Measurements from ENCODE around the gene UNKL. TPM values are rescaled to one million over a fixed set of nuclear protein-coding genes. Genes with fewer than 3 reads are reported as not detected.
A peak's percentile ranks its signal among the peaks of the same experiment; 100 is the strongest.

UNKL gene
- total RNA-seq, 1 experiment from 2014 or later: 12.4 TPM

- peak; percentile 70 for DNase-seq (ENCODE audit: low spot score)
Observed at GRCh38 chr16:1351582-1352362, 62.7 kb downstream of the UNKL start, which contains the start of the genes GNPTG and TSR3. TSS of gene GNPTG (plus strand) at chr16:1351931. CDS start at chr16:1351966, 35 bp downstream. TSS of gene TSR3 (minus strand) at chr16:1351878. CDS start at chr16:1351804, 74 bp downstream.

- no peak for DNase-seq (ENCODE audit: low spot score)
Observed at GRCh38 chr16:1351215-1351581, 63.3 kb downstream of the UNKL start.

GRCh38 chr16:1350691-1351090, 63.8 kb downstream of the UNKL start:
- no peak for DNase-seq (ENCODE audit: low spot score)

- DNase-seq (ENCODE audit: low spot score): no peak
Observed at GRCh38 chr16:1349951-1350350, 64.6 kb downstream of the UNKL start.

GRCh38 chr16:1349351-1349750, 65.2 kb downstream of the UNKL start:
- no peak for DNase-seq (ENCODE audit: low spot score)

- DNase-seq (ENCODE audit: low spot score): no peak
Observed at GRCh38 chr16:1348926-1349325, 65.6 kb downstream of the UNKL start.

- no peak for DNase-seq (ENCODE audit: low spot score)
Observed at GRCh38 chr16:1348441-1348840, 66.1 kb downstream of the UNKL start.

GRCh38 chr16:1347962-1348361, 66.5 kb downstream of the UNKL start:
- no peak for DNase-seq (ENCODE audit: low spot score)

GRCh38 chr16:1347286-1347855, 67.1 kb downstream of the UNKL start:
- no peak for DNase-seq (ENCODE audit: low spot score)

GRCh38 chr16:1346422-1347285, 67.8 kb downstream of the UNKL start:
- no peak for DNase-seq (ENCODE audit: low spot score)

DNA sequence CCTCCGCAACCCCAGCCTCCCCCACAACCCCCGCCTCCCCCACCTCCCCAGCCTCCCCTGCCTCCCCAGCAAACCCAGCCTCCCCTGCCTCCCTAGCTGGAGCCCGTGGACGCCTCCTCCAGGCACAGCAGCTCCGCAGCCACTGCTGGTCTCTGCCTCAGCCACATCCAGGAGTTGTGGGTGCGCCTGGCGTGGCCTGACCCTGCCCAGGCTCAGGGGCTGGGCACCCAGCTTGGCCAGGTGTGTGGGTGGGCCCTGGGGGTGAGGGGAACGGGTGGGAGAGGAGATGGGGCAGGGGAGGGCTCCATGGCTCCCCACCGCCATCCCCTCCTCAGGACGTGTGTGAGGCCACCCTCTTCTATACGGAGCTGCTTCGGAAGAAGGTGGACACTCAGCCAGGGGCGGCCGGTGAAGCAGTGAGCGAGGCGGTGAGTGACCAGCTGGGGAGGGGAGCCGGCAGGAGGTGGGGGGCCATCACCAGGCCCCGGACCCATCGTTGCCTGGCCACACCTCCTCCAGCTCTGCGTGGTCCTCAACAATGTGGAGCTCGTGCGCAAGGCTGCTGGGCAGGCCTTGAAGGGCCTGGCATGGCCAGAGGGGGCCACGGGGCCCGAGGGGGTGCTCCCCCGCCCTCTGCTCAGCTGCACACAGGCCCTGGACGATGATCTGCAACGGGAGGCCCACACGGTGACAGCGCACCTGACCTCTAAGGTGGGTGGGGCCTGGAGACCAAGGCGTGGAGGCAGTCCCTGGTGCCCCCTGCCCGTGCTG, 68.7 kb downstream of the UNKL start:
- no peak for DNase-seq (ENCODE audit: low spot score)

DNA sequence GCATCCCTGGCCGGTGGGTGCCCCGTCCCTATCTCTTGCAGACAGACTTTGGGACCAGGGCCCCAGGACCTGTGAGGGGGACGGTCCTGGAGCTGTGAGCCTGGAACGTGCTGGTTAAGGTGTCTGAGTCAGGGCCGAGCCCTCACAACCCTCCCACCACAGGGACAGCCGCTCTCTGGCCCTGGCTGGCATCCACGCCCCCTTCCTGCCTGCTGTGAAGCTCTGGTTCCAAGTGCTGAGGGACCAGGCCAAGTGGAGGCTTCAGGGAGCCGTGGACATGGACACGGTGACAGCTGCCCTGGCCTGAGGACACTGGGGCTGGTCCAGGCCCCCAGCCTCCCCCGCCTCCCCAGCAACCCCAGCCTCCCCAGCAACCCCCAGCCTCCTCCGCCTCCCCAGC, 69.4 kb downstream of the UNKL start:
- no peak for DNase-seq (ENCODE audit: low spot score)

GRCh38 chr16:1344499-1344898, 70.0 kb downstream of the UNKL start:
- DNase-seq (ENCODE audit: low spot score): no peak

DNA sequence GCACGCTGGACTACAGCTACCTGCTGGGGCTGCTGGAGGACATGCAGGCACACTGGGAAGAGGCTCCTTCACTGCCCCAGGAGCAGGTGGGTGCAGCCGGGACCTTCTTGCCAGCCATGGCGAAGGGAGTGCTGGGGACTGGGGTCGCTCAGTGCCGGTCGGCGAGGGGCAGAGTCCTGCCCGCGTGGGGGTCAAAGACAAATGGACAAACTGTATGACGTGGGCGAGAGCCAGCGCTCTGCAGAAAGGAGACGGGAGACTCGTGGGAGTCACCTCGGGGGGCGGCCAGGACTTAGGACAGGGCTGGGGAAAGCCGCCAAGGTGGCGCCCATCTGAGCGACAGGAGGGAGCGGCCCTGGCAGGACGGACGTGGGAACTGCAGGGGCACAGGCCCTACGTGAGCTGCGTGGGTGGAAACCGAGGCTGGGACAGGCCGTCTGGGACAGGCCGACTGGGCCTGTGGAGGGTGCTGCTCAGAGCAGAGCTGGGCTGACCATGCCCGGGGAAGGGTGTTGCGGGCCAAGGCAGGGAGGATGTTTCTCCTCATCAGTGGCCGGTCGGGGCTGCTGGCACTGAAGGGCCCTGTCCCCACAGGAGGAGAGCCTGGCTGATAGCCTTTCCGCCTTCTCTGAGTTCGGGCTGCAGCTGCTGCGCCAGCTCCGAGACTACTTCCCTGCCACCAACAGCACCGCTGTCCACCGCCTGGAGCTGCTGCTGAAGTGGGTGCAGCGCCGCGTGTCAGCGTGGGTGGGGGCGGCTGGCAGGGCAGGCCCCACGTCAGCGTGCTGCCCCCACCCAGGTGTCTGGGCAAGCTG, 70.9 kb downstream of the UNKL start:
- DNase-seq (ENCODE audit: low spot score): no peak

DNA sequence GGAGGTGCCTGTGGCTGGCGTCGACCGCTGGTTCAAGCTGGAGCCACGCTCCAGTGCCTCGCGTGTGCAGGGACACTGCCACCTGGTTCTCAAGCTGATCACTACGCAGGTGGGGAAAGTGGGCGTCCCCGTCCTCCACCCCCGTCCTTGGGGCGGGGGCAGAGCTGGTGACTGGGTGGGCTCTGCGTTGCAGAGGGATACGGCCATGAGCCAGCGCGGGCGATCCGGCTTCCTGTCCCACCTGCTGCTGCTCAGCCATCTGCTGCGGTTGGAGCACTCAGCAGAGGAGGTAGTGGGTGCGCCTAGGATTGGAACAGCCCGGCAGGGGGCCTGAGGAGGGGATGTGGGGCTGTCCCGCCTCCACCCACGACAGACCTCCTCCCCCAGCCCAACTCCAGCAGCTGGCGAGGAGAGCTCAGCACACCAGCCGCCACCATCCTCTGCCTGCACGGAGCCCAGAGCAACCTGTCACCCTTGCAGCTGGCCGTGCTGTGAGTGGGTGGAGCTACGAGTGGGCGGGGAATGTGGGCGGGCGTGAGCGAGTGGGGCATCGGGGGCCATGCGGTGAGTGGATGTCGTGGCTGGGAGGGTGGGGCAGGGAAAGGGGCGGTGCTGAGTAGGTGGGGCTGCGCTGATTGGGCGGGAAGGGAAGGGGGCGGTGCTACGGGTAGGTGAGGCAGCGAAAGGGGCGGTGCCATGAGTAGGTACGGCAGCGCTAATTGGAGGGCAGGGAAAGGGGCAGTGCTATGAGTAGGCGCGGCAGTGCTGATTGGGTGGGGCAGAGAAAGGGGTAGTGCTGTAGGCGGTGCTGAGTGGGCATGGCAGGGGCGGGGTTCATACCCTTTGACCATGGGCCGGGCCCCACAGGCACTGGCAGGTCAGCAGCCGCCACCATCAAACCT, 71.7 kb downstream of the UNKL start:
- DNase-seq (ENCODE audit: low spot score): peak; percentile 66

- no peak for DNase-seq (ENCODE audit: low spot score)
Observed at GRCh38 chr16:1341495-1342420, 72.7 kb downstream of the UNKL start.

DNA sequence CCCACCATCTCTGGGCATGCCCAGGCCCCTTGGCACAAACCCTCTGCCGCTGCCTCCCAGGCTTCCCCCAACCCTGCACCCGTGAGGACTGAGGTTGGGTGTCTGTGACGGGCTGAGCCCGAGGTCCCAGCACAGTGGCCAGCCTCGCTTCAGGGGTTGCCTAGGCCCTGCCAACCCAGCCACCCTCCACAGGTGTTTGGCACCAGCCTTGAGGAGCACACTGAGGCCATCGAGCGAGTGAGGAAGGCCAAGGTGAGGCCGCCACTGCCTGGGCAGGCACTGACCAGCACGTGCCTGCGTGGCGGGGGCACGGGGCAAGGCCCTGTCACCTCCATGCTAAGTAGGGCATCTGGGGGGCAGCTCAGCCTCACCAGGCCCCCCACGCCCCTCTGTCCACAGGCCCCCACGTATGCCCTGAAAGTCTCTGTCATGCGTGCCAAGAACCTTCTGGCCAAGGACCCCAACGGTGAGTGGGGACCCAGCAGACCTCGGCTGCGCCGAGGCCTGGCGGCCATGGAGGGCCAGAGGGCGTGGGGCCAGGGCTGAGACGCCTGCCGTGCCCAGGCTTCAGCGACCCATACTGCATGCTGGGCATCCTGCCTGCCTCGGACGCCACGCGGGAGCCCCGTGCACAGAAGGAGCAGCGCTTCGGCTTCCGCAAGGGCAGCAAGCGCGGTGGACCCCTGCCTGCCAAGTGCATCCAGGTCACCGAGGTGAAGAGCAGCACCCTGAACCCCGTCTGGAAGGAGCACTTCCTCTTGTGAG, 73.6 kb downstream of the UNKL start:
- no peak for DNase-seq (ENCODE audit: low spot score)
